Measurements from ENCODE around the gene CDH4. TPM values are rescaled to one million over a fixed set of nuclear protein-coding genes. Genes with fewer than 3 reads are reported as not detected.

The CDH4 gene
- total and polyA plus RNA-seq, 2 donors (not counting 1 experiment from before 2014, with no cell fraction given) = not detected

- 79% methylated on average over 16 of the region's 17 CpGs for WGBS (ENCODE audit: insufficient coverage)
- CTCF ChIA-PET = no interaction called here
- ATAC-seq (ENCODE audit: low read depth) = no peak
Observed at GRCh38 chr20:61628901-61629601, 377.0 kb downstream of the CDH4 start.

More at GRCh38 chr20:61628901-61629601, 377.0 kb downstream of the CDH4 start:
- H3K4me2 ChIP-seq (replicated peaks; ENCODE audit: low read depth, low read length, poor library complexity, severe bottlenecking) = no peak overlapping the region
- intact Hi-C loops (cut with micrococcal nuclease) = no loop called here
- H3K79me2 ChIP-seq (ENCODE audit: control insufficient read depth, insufficient read depth, low read length) = no peaks in the 10 kb centered on the region
- H3K36me3 ChIP-seq (replicated peaks in 1 of 2; ENCODE audit: control extremely low read depth in 1 of 2, control insufficient read depth in 1 of 2, extremely low read depth in 1 of 2, insufficient read depth in 2 of 2, low read length in 1 of 2) = no peaks in the 10 kb centered on the region
- peaks cover 0 to 33% (median 0%) of the 10 kb centered on the region in 3 donors for H3K9me3 ChIP-seq (ENCODE audit: control extremely low read depth in 1 of 3, control insufficient read depth in 2 of 3, insufficient read depth in 1 of 3, low read length in 2 of 3)
- no peaks in the 10 kb centered on the region for H3K4me1 Mint-ChIP-seq
- H2AFZ ChIP-seq (ENCODE audit: insufficient read depth, low read depth, low read length, poor library complexity, severe bottlenecking) = no peak overlapping the region
- H4K20me1 ChIP-seq (ENCODE audit: control insufficient read depth, insufficient read depth, low read length, poor library complexity, severe bottlenecking) = no peaks in the 10 kb centered on the region
- TF ChIP-seq EZH2 (IDR thresholded peaks at IDR 0.05; ENCODE audit: borderline replicate concordance, insufficient read depth, low read depth, low read length, poor library complexity, severe bottlenecking) = no peak
- no peak for TF ChIP-seq CTCF (IDR thresholded peaks at IDR 0.05)
- no peak overlapping the region for H3K27ac ChIP-seq (ENCODE audit: low read length in 2 of 2)
- no peak overlapping the region for H3K4me3 Mint-ChIP-seq
- no peaks in the 10 kb centered on the region for H3K4me1 ChIP-seq (ENCODE audit: control insufficient read depth in 2 of 2, insufficient read depth in 2 of 2, low read length in 2 of 2)
- no peak for DNase-seq
- no peaks in the 10 kb centered on the region for H3K27me3 ChIP-seq (replicated peaks in 1 of 4; ENCODE audit: control extremely low read depth in 1 of 4, control insufficient read depth in 3 of 4, insufficient read depth in 4 of 4, low read length in 3 of 4)
- H3K27me3 Mint-ChIP-seq = no peaks in the 10 kb centered on the region
- POLR2A ChIA-PET = no interaction called here
- H3K4me3 ChIP-seq (ENCODE audit: control extremely low read depth in 1 of 5, extremely low read depth in 1 of 5, insufficient read depth in 1 of 5, low read depth in 2 of 5, low read length in 4 of 5) = no peak overlapping the region
- H3K9me3 Mint-ChIP-seq (ENCODE audit: insufficient read depth) = peaks cover 5% of the 10 kb centered on the region
- no peak overlapping the region for H3K27ac Mint-ChIP-seq
- no peak overlapping the region for H3K9ac ChIP-seq (ENCODE audit: low read length)

Data from B cell (primary cell).